ENCODE data around the gene KIF25.

KIF25 gene

GRCh38 chr6:168083514-168083885 lies 86.0 kb downstream of the KIF25 start:
- Histone ChIP-seq H3K27ac (ENCODE audit: low read depth, low read length) (no peak overlapping the region), H3K9me3 (ENCODE audit: low read length) (no peaks in the 10 kb centered on the region), H3K27me3 (ENCODE audit: control insufficient read depth in 1 of 2, insufficient read depth in 2 of 2, low read length in 2 of 2) (no peaks in the 10 kb centered on the region), H3K9ac (ENCODE audit: low read length) (no peak overlapping the region), H3K4me1 (ENCODE audit: insufficient read depth, low read length) (peaks cover 7% of the 10 kb centered on the region), H3K36me3 (ENCODE audit: insufficient read depth, low read length) (no peaks in the 10 kb centered on the region), H3K4me3 (ENCODE audit: low read depth in 1 of 2, low read length in 2 of 2) (no peak overlapping the region)

GRCh38 chr6:168084465-168085160 lies 87.1 kb downstream of the KIF25 start:
- Histone ChIP-seq H3K27me3 (ENCODE audit: control insufficient read depth in 1 of 2, insufficient read depth in 2 of 2, low read length in 2 of 2) (no peaks in the 10 kb centered on the region), H3K9me3 (ENCODE audit: low read length) (no peaks in the 10 kb centered on the region), H3K4me1 (ENCODE audit: insufficient read depth, low read length) (peaks cover 11% of the 10 kb centered on the region), H3K27ac (ENCODE audit: low read depth, low read length) (no peak overlapping the region), H3K36me3 (ENCODE audit: insufficient read depth, low read length) (no peaks in the 10 kb centered on the region), H3K4me3 (ENCODE audit: low read depth in 1 of 2, low read length in 2 of 2) (no peak overlapping the region), H3K9ac (ENCODE audit: low read length) (no peak overlapping the region)

- peaks cover 11% of the 10 kb centered on the region for H3K4me1 ChIP-seq (ENCODE audit: insufficient read depth, low read length)
Observed at GRCh38 chr6:168086066-168086465, 88.6 kb downstream of the KIF25 start.

DNA sequence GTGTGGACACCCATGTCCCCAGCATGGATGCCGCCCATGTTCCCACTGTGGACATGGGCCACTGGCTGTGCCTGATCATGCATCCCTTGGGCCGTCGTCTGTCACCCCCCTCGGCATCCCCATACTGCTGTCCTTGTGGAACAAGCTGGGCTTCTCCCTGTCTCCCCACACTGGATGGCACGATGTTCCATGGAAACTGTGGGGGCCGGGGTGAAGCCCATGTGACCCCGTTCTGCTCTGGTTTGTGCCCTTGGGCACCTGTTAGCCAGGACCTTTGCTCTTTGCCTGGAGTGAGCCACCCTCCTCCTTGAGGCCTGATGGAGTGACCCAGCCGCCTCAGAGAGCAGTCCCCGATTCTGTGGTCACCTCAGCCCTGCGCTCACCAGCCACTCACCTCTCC lies 89.1 kb downstream of the KIF25 start:
- Histone ChIP-seq H3K4me3 (ENCODE audit: low read depth in 1 of 2, low read length in 2 of 2) (no peak overlapping the region), H3K9ac (ENCODE audit: low read length) (no peak overlapping the region), H3K27ac (ENCODE audit: low read depth, low read length) (no peak overlapping the region), H3K4me1 (ENCODE audit: insufficient read depth, low read length) (peaks cover 11% of the 10 kb centered on the region), H3K27me3 (ENCODE audit: control insufficient read depth in 1 of 2, insufficient read depth in 2 of 2, low read length in 2 of 2) (no peaks in the 10 kb centered on the region), H3K9me3 (ENCODE audit: low read length) (no peaks in the 10 kb centered on the region), H3K36me3 (ENCODE audit: insufficient read depth, low read length) (no peaks in the 10 kb centered on the region)

More at GRCh38 chr6:168086066-168086465, 88.6 kb downstream of the KIF25 start:
- no peak overlapping the region for H3K27ac ChIP-seq (ENCODE audit: low read depth, low read length)
- H3K9me3 ChIP-seq (ENCODE audit: low read length) = no peaks in the 10 kb centered on the region
- no peaks in the 10 kb centered on the region for H3K27me3 ChIP-seq (ENCODE audit: control insufficient read depth in 1 of 2, insufficient read depth in 2 of 2, low read length in 2 of 2)
- H3K9ac ChIP-seq (ENCODE audit: low read length) = no peak overlapping the region
- no peaks in the 10 kb centered on the region for H3K36me3 ChIP-seq (ENCODE audit: insufficient read depth, low read length)
- H3K4me3 ChIP-seq (ENCODE audit: low read depth in 1 of 2, low read length in 2 of 2) = no peak overlapping the region

GRCh38 chr6:168087436-168088160 lies 90.1 kb downstream of the KIF25 start:
- H3K27ac ChIP-seq (ENCODE audit: low read depth, low read length) = no peak overlapping the region
- H3K36me3 ChIP-seq (ENCODE audit: insufficient read depth, low read length) = no peaks in the 10 kb centered on the region
- peaks cover 11% of the 10 kb centered on the region for H3K4me1 ChIP-seq (ENCODE audit: insufficient read depth, low read length)

DNA sequence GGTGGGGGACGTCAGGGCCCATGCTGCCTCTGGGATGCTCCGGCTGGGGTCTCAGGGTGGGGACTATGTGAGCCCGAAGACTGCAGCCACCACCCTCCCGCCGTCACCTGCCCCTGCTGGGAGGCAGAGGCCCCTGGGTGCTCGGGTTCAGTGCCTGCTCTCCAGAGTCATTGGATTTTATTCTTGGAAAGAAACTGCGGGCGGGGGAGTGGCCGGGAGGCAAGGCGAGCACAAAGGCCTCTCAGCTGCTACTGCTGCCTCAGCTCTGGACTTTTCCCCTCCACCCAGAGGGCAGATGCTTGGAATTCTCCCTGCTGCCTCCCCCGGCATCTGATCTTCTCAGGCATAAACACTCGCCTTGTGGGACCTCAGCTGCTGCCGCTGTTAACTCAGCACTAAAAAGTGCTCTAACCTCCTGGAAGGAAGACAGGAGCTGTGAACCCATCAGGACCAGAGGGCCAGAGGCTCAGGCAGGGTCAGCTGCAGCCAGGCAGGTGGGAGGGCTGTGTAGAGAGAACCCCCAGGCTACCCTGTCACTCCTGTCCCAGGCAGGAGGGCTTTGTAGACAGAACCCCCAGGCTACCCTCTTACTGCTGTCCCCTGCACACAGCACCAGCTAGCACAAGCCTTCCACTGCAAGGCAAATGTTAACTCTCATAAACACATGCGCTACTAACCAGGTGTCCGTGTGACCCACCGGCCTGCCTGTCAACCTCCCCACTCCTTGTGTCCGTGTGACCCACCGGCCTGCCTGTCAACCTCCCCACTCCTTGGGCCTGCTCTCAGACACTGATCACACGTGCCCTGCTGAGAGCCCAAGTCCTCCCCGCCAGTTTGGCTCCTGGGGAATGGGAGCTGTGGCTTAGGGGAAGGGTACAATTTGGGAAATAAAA lies 90.9 kb downstream of the KIF25 start:
- H3K27ac ChIP-seq (ENCODE audit: low read depth, low read length) = no peak overlapping the region
- no peak overlapping the region for H3K9ac ChIP-seq (ENCODE audit: low read length)
- no peak overlapping the region for H3K4me3 ChIP-seq (ENCODE audit: low read depth in 1 of 2, low read length in 2 of 2)
- no peaks in the 10 kb centered on the region for H3K27me3 ChIP-seq (ENCODE audit: control insufficient read depth in 1 of 2, insufficient read depth in 2 of 2, low read length in 2 of 2)
- H3K9me3 ChIP-seq (ENCODE audit: low read length) = no peaks in the 10 kb centered on the region
- no peaks in the 10 kb centered on the region for H3K36me3 ChIP-seq (ENCODE audit: insufficient read depth, low read length)
- peaks cover 11% of the 10 kb centered on the region for H3K4me1 ChIP-seq (ENCODE audit: insufficient read depth, low read length)

More at GRCh38 chr6:168087436-168088160, 90.1 kb downstream of the KIF25 start:
- Histone ChIP-seq H3K9me3 (ENCODE audit: low read length) (no peaks in the 10 kb centered on the region), H3K27me3 (ENCODE audit: control insufficient read depth in 1 of 2, insufficient read depth in 2 of 2, low read length in 2 of 2) (no peaks in the 10 kb centered on the region), H3K9ac (ENCODE audit: low read length) (no peak overlapping the region), H3K4me3 (ENCODE audit: low read depth in 1 of 2, low read length in 2 of 2) (no peak overlapping the region)

DNA sequence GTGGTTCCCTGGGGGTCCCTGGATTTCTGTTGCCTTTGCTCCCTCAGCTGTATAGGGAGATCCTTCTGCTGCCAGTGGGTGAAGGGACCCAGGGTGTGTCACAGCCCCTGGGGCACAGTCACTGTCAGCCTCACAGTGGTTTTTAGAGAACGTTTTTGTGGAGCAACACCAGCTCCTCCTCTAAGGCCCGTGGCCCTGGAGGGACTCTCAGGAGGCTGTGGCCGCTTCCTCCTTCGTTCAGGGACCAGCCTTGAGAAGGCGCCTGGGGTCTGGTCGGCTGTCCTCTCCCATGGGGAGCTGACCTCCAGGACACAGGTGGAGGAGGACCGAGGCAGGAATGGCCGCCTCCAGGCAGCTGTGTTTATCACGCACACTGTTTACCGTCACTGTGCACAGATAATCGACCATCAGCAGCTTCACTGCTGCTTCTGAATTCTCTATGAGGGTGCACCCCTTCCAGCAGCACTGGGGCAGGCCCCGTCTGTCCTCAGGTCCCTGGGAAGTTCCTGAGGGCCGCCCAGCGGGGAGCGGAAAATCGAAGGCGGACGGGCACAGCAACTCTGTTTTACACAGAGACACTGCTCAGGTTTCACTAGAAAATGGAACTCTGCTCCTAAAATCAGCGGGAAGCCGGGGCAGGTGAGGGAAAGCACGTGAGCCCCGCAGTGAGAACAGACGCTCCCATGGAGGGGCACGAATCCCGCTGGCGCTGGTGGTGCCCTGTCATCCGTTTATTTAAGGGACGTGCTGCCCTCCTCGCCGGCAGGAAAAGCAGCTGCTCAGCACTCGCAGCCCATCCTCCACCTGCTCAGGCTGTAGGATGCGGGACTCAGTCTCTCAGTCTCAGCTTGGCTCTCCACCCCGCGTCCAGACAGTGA lies 92.0 kb downstream of the KIF25 start:
- Histone ChIP-seq H3K9me3 (ENCODE audit: low read length) (no peaks in the 10 kb centered on the region), H3K27me3 (ENCODE audit: control insufficient read depth in 1 of 2, insufficient read depth in 2 of 2, low read length in 2 of 2) (no peaks in the 10 kb centered on the region), H3K4me3 (ENCODE audit: low read depth in 1 of 2, low read length in 2 of 2) (no peak overlapping the region), H3K27ac (ENCODE audit: low read depth, low read length) (no peak overlapping the region), H3K4me1 (ENCODE audit: insufficient read depth, low read length) (peaks cover 11% of the 10 kb centered on the region), H3K36me3 (ENCODE audit: insufficient read depth, low read length) (no peaks in the 10 kb centered on the region), H3K9ac (ENCODE audit: low read length) (no peak overlapping the region)

GRCh38 chr6:168090064-168090690 lies 92.7 kb downstream of the KIF25 start:
- H3K36me3 ChIP-seq (ENCODE audit: insufficient read depth, low read length) = no peaks in the 10 kb centered on the region
- no peak overlapping the region for H3K27ac ChIP-seq (ENCODE audit: low read depth, low read length)
- H3K4me3 ChIP-seq (ENCODE audit: low read depth in 1 of 2, low read length in 2 of 2) = no peak overlapping the region
- H3K27me3 ChIP-seq (ENCODE audit: control insufficient read depth in 1 of 2, insufficient read depth in 2 of 2, low read length in 2 of 2) = no peaks in the 10 kb centered on the region
- H3K9ac ChIP-seq (ENCODE audit: low read length) = no peak overlapping the region
- H3K4me1 ChIP-seq (ENCODE audit: insufficient read depth, low read length) = peaks cover 11% of the 10 kb centered on the region
- no peaks in the 10 kb centered on the region for H3K9me3 ChIP-seq (ENCODE audit: low read length)

- H3K9me3 ChIP-seq (ENCODE audit: low read length) = no peaks in the 10 kb centered on the region
- no peak overlapping the region for H3K4me3 ChIP-seq (ENCODE audit: low read depth in 1 of 2, low read length in 2 of 2)
- no peaks in the 10 kb centered on the region for H3K27me3 ChIP-seq (ENCODE audit: control insufficient read depth in 1 of 2, insufficient read depth in 2 of 2, low read length in 2 of 2)
- no peak overlapping the region for H3K27ac ChIP-seq (ENCODE audit: low read depth, low read length)
- H3K9ac ChIP-seq (ENCODE audit: low read length) = no peak overlapping the region
- peaks cover 11% of the 10 kb centered on the region for H3K4me1 ChIP-seq (ENCODE audit: insufficient read depth, low read length)
- H3K36me3 ChIP-seq (ENCODE audit: insufficient read depth, low read length) = no peaks in the 10 kb centered on the region
Observed at GRCh38 chr6:168090706-168091105, 93.2 kb downstream of the KIF25 start.

DNA sequence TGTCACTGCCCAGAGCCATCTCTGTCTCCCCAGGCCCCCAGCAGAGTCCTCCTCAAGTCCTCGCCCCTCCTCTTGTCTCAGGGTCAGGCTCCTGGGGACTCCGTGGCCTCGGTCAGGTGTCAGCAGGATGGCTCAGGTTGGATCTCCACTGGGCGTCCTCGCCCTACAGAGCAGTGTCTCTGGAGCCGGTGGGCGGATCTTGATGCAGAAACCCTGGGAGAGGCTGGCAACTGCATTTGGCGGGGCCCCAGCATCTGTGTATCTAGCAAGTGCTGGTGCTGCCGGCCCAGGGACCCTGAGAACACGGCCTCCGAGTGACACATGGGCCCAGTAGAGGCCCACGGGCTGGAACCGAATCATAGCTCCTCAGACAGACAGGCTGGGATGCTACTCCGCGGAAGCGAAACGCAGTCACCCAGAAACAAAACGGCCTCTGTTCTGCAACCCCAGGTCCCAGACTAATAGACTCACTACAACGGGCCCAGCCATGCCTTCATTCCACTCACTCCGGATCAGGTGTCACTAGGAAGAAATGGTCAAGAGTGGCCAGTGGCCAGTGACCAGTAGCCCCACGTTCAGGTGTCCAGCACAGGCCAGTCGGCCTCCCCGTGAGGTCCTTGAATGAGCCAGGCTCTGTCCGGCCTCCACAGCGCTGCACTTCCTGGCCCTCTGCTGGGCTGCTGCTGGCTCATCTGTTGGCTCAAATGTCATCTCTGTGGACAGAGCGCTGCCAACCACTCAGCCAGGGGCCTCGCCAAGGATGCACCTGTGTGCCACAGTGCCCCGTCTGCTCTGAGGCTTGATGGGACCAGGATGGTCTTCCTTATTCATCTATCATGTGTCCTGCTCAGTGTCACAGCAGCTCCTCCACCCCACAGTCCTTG lies 94.2 kb downstream of the KIF25 start:
- Histone ChIP-seq H3K27me3 (ENCODE audit: control insufficient read depth in 1 of 2, insufficient read depth in 2 of 2, low read length in 2 of 2) (no peaks in the 10 kb centered on the region), H3K4me1 (ENCODE audit: insufficient read depth, low read length) (peaks cover 11% of the 10 kb centered on the region), H3K4me3 (ENCODE audit: low read depth in 1 of 2, low read length in 2 of 2) (no peak overlapping the region), H3K9ac (ENCODE audit: low read length) (no peak overlapping the region), H3K9me3 (ENCODE audit: low read length) (no peaks in the 10 kb centered on the region), H3K27ac (ENCODE audit: low read depth, low read length) (no peak overlapping the region), H3K36me3 (ENCODE audit: insufficient read depth, low read length) (no peaks in the 10 kb centered on the region)
